ENCODE results near the gene CBX7.

CBX7 gene

DNA sequence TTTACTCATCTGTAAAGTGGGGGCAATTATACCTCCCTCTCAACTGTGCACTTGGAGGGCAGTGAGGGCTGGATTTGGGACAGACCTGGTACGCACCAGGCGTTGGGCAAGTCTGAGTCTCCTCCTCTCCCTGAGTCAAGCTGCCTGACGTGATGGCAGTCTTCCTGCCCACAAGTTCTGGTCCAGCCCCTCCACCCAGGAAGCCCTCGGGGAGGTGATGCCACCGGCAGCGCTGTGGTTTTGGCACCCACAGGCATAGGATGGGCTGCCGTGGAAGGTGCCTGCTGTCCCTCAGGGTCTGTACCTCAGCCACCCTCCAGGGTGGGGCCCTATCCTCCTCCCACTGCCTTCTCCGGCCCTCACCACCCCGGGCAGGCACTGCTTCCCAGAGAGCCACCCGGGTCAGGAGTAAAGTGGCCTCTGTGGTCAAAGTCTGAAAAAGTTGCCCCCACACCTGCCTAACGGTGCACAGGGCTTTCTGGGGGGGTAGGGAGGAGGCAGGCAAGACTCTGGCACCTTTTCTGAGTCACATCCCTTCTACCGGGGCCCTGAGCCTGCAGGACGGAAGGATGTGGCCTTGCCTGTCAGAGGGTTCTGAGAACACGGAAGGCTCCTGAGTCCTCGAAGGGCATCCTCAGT, 61.9 kb downstream of the CBX7 start:
- DNase-seq, result peak in 1 of 2 experiments; percentile 25

- DNase-seq, result no peak
These were observed 62.6 kb downstream of the CBX7 start for GRCh38 chr22:39089928-39090327.

GRCh38 chr22:39088685-39089032, 63.8 kb downstream of the CBX7 start:
- DNase-seq, result no peak

DNA sequence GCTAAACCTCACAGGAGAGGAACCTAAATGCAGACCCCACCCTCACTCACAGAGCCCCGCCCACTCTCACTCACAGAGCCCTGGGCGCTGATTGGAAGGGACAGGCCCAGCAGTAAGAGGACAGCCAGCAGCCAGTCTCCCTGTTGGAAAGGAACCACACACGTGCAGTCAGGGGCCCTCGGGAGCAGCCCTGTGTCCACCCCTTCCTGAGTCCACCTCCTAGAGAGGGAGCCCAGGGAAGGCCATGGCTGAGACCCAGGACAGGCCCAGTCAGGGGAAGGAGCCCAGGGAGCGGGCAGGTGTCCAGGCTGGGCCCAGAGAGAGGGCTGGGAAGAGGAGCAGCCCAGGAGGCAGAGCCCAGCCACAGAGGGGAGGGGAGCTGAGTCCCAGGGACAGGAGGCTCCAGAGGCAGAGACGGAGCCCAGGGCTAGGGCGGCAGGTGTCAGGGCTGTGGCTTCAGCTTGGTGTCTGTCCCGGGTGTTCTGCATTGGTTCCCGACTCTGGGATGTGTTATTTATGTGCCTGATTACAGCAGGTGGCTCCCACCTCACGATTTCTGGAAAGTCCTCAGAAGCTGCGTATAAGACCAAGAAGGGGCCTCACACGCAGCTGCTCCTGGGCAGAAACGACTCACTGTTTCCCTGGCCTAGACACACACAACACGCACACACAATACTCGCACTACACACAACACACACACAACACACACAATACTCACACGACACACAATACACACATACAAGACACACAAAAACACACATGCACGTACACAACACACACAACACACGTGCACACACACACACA, 64.4 kb downstream of the CBX7 start:
- DNase-seq, result no peak

- no peak for DNase-seq
These were observed 65.4 kb downstream of the CBX7 start for GRCh38 chr22:39087098-39087497.

DNA sequence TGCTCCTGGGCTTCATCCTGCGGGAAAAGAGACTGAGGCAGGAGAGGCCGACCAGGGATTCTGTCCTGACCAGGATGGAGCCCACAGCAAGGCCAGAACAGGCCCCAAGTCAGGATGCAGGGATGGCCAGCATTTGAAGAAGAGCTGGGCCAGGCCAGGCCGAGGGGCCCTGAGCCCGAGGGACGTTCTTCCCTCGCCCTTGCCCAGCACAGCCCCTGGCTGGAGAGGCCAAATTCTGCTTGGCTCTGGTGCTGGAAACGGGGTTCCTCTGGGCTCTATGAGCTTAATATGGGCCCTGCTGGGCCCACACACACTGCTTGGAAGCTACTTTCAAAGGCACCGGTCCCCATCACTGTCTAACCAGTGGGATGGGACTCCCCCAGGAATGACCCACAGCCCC, 67.8 kb downstream of the CBX7 start:
- DNase-seq, result no peak

DNA sequence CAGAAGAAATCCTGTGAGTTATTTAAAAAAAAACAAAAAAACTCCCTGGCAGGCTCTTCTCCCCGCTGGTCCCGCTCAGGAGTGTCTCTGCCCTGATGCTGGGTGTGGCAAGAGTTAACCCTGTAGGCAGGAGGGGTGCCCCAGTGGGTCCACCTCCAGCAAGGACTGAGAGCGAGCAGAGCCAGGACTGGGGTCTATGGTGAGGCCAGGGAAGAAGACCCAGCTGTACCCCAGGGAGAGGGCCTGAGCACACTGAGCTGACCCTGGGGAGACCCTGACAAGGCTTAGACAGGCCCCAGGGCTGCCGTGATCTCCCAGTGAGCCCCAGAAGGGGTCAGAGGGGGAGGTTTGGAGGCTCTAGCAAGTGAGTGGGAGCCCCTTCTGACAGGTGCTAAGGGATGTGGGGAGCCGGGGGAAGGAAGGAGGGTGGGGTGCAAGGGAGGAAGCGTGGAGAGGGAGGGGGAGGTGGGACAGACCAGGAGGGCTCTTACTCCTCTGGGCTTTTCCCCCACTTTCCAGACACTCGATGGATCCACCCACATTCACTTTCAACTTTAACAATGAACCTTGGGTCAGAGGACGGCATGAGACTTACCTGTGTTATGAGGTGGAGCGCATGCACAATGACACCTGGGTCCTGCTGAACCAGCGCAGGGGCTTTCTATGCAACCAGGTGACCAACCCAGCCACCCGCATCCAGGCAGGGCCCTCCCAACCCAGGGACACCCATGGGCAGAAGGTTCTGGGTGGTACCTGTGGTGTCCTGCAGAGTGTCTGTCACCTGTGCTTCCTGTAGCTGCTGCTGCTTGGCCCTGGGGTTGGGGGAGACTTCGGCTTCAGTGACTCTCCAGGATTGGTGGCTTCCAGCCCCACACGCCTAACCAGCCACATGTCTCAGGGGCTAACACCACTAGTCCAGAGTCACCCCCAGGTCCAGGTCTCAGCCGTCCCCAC, 69.0 kb downstream of the CBX7 start:
- DNase-seq, result no peak

DNA sequence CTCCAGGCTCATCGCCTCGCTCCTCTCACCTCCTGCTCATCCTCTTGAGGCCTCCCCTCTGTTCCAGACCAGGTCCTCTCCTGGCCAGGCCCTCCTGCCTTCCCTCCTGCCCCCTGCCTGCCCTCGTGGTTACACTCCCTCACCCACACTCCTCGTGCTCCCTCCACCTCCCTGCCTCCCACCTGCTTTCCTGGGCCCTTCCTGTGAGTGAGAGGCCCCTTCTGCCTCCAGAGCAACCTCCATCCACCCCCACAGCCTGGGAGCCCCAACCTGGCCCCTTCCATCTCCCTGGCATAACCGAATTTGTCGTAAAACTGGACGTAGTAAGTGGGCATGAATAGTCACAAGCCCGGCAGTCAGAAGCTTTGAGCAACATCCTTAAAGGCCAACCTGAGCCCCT, 70.9 kb downstream of the CBX7 start:
- no peak for DNase-seq

GRCh38 chr22:39081016-39081415, 71.5 kb downstream of the CBX7 start:
- no peak for DNase-seq
